Lower leg skin (tissue), 3 donors: ENCODE results near the gene GREM1.

Experiments
- POLR2A ChIP-seq, 2 donors: fragments of 450-650 bp; IDR thresholded peaks; one replicate each; pipeline ENCODE4 v1.6.1; 2016 to 2017; ENCODE audit warnings: antibody characterized with exemption in 2 of 2, mild to moderate bottlenecking in 1 of 2, moderate library complexity in 1 of 2
- TF ChIP-seq, protein P1 (sequence below), 3 donors: fragments of 450-650 bp; IDR thresholded peaks; one replicate each; pipeline ENCODE4 v1.5.1; 2016; ENCODE audit warnings: antibody characterized with exemption in 3 of 3, mild to moderate bottlenecking in 3 of 3, moderate library complexity in 2 of 3

DNA sequence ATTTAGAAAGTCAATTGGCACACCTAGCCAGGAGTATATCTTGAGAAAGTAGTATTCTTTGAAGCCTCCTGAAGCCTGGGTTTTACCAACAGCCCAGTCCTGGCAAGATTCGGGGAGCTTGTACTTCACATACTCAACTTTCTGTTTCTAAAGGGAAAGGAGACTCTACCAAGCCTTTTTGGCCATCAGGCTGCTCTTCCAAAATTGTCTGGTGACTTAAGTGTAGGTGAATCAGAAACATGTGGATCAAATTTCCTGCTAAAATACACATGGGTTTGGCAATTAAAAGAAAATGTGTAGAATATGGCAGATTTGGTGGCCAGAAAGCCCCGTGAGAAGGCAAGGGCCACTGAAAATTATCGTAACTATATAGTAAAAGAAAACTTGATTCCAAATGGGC lies 15.9 kb upstream of the GREM1 start:
- TF ChIP-seq, protein P1, sequence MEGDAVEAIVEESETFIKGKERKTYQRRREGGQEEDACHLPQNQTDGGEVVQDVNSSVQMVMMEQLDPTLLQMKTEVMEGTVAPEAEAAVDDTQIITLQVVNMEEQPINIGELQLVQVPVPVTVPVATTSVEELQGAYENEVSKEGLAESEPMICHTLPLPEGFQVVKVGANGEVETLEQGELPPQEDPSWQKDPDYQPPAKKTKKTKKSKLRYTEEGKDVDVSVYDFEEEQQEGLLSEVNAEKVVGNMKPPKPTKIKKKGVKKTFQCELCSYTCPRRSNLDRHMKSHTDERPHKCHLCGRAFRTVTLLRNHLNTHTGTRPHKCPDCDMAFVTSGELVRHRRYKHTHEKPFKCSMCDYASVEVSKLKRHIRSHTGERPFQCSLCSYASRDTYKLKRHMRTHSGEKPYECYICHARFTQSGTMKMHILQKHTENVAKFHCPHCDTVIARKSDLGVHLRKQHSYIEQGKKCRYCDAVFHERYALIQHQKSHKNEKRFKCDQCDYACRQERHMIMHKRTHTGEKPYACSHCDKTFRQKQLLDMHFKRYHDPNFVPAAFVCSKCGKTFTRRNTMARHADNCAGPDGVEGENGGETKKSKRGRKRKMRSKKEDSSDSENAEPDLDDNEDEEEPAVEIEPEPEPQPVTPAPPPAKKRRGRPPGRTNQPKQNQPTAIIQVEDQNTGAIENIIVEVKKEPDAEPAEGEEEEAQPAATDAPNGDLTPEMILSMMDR (IDR thresholded peaks at IDR 0.05) = no peak
- TF ChIP-seq POLR2A (IDR thresholded peaks at IDR 0.05) = no peak
